HL-60/S4 treated with retinoic acid at 250 ng/mL for 4 days and 3 days (cell line): ENCODE data around the gene SELENBP1.
"Not testable (repeated sequence)": the region's sequence is repeated elsewhere in the genome, so short reads cannot be mapped to it uniquely, and the experiment has no call there.

ENCODE experiments used
- in situ Hi-C: fragments of 300-500 bp; cut with MboI; formaldehyde crosslinking; loops from 2 replicates; pipeline ENCODE4 v1.7.0; 2022; ENCODE audit warnings: low sequenced_read_pairs

The SELENBP1 gene

DNA sequence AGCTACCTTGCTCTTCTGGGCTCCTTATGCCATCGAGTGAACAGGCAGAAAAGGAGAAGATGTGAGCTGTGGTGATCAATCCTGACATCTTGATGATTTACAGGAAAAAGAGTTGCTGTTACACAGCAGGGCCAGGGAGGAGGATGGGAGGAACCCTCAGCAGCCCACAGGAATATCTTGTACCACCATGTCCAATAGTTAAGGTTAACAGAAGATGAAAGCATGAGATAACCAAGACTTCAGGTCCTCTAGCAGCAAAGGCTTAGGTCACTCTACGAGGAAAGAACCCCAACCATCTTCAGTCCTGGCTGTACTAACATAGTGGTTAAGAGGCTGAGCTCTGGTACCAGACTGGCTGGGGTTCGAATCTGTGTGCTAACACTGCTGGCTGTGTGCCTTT is 12.1 kb upstream of the SELENBP1 start:
- in situ Hi-C loops = no loop called here

- in situ Hi-C loops = no loop called here
Observed at GRCh38 chr1:151377150-151377884, 4.8 kb upstream of the SELENBP1 start.

DNA sequence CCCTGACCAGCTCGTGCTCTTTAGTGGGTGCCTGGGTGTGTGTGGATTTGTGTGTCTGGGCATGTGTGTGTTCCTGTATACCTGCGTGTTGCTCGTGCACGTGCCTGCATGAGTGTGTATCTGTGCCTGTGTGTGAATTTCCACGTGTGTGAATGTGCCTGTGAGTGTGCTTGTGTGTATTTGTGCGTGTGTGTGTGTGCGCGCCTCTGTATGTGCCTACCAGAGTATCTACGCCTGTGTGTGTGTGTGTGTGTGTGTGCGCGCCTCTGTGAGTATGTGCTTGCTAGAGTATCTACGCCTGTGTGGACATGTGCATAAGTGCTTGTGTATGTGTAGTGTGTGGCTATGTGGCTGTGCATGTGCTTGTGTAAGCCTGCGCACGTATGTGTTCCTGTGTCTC is 691 bp upstream of the SELENBP1 start:
- in situ Hi-C loops = no loop called here

DNA sequence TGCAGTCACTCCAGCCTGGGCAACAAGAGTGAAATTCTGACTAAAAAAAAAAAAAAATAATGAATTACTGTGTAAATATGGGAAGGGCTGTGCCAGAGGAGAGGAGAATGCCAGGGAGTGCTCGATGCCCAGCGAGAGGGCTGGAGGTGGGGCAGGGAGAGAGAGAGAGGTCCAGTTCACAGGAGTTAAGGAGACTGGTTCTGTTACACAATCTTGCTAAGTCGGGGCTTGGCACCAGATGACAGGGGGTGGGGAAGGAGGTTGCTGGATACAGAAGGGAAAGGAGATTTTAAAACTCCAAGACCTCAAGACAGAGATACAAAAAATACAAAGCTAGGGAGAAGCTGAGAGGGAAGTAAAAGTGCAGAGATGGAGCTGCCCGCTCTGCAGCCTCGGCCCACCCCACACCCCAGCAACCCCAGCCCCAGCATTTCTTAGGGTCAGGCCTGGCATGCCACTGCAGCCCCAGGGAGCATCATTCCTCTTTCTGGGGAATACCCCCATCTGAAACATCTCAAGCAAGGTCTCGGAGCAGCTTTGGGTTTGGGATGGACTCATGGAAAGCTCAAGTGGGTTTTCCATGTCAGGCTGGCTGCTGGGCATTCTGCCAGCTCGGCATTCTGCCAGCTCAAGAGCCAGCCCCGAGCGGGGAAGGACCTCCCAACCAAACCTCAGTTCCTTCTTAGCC is 991 bp downstream of the SELENBP1 start:
- in situ Hi-C loops = no loop called here

DNA sequence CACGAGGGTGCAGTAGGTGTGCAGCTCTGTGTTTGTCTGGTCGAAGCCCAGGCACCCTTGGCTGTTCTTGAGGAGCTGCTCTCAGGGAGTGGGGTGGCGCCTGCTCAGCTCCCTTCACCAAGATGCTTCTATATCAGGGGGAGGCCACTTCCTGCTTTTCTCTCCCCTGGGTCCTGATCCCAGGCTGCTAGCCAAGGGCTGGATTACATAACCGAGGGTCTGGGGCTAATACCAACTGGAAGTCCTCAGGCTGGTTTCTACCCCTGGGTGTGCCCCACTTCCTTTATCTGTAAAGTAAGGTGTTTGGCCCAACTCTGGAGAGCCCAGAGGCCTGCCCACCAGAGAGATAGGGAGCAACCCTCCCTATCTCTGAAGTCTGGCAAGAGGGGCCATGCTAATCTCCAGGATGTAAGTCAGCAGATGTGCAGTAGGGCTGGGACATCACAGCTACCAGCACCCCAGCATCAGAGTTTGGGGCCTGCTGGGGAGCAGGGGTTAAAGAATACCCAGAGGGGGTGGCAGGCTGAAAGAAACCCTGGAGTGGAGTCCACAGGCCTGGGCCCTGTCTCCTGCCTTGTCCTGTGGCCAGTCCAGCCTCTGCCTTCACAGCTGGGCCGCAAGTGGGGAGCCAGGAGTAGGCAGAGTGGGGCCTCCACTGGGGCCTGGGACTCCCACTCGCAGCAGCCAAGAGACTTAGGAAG is 2.1 kb downstream of the SELENBP1 start:
- in situ Hi-C loops = no loop called here

DNA sequence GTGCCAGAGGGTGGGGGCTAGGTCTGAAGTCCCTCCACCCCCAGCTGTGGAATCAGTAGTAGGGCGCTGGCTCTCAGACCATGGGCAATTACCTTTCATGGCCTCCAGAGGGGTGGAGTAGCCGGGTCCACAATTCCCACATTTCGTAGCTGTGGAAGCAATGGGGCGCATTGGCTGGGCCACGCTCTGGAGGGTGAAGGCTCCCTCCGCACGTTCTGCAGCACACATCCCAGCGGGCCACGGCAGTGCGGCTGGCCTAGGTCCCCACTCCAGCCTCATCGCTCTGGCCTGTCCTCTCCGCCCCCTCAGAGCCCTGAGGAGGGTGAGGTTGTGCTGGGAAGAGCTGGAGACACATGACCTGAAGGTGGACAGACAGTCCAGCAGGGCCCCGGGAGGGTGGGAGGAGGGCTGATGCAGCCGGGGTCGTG is 2.9 kb downstream of the SELENBP1 start:
- in situ Hi-C loops = no loop called here

DNA sequence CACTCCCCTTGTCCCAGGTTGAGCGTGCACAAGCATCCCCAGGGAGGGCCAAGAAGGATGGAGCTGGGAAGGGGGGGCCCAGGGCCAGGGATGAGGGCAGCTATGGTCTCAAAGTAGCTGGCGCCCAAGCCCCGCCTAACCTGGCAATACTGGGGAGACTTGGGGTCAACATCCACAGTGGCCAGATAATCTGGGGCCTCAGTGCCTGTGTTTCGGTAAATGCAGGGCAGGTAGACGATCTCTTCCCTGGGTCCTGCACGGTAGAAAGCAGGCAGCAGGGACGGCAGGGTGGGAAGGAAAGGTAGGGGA is 3.2 kb downstream of the SELENBP1 start:
- in situ Hi-C loops = no loop called here

GRCh38 chr1:151368393-151369301 is 3.9 kb downstream of the SELENBP1 start:
- in situ Hi-C loops = no loop called here

DNA sequence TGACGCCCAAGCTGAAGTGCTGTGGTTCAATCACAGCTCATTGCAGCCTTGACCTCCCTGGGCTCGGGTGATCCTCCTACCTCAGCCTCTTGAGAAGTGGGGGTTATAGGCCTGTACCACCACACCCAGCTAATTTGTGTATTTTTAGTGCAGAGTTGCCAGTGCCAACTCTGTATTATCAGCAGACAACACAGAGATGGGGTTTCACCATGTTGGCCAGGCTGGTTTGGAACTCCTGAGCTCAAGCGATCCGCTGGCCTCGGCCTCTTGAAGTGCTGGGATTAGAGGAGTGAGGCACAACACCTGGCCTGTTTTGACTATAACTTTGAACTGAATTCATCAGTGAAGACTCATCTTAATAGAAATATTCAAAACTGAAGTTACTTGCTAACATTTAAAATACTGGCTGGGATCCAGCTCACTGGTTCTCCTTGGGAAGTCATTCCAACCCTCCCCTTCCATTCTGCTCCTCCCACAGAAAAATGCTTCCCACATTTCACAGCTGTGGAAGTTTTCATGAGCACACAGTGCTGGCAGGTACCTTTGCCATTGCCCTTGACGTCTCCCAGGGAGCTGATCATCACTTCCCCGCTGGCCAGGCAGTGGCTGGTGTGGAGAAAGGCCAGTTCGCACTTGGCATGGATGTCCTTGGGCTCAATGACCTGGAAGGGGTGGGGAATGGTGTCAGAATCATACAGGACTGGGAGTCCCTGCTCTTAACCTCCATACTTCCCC is 4.7 kb downstream of the SELENBP1 start:
- in situ Hi-C loops = no loop called here

GRCh38 chr1:151364996-151365395 is 7.5 kb downstream of the SELENBP1 start:
- in situ Hi-C loops = no loop called here

- in situ Hi-C loops = no loop called here
Observed at GRCh38 chr1:151362308-151363155, 10.0 kb downstream of the SELENBP1 start.

- in situ Hi-C loops = no loop called here
Observed at GRCh38 chr1:151361883-151362282, 10.6 kb downstream of the SELENBP1 start.

- in situ Hi-C loops = no loop called here
Observed at GRCh38 chr1:151356696-151357095, 15.8 kb downstream of the SELENBP1 start.

GRCh38 chr1:151352021-151352718 is 20.3 kb downstream of the SELENBP1 start:
- in situ Hi-C loops = no loop called here

DNA sequence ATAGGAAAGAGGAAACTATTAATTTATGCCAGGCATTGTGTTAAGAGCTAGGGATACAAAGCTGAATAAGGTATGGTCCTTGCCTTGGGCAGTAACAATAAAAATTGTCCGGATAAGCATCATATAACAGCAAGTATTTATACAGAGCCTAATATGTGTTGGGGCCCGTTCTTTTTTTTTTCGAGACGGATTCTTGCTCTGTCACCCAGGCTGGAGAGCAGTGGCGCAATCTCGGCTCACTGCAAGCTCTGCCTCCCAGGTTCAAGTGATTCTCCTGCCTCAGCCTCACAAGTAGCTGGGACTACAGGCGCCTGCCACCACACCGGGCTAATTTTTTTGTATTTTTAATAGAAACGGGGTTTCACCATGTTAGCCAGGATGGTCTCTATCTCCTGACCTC is 22.2 kb downstream of the SELENBP1 start:
- in situ Hi-C loops = not testable (repeated sequence)

DNA sequence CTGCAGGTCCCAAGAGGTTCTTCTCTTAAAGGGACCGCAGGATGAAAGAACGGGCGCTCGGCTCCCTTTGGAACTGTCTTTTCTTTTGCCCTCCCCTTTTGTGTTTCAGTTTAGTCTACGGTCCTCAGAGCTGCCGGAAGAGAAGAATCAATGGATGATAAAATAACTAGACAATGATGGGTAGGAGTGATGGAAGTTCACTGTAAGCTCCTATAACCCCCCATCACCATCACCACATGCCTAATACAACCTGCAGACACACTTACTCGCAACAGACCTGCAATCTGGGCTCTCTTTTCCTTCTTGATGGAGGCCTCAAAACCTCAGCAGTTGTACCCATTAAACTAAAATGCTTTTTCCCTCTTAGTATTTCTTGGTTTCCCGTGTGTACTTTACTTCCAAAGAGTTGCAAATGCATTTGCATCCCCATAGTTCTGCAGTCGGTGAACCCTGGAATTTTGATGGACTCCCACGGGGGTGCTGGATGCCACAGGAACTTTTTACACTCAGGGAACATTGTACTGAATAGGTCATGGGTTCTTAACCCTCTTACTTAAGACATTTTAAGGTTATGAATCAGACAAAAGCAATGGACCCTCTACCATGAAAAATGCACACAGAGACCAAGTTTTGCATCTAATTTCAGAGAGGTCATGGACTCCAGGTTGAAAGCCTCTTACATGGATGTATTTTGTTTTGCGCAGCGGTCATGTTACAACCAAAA is 24.8 kb downstream of the SELENBP1 start:
- in situ Hi-C loops = no loop called here

DNA sequence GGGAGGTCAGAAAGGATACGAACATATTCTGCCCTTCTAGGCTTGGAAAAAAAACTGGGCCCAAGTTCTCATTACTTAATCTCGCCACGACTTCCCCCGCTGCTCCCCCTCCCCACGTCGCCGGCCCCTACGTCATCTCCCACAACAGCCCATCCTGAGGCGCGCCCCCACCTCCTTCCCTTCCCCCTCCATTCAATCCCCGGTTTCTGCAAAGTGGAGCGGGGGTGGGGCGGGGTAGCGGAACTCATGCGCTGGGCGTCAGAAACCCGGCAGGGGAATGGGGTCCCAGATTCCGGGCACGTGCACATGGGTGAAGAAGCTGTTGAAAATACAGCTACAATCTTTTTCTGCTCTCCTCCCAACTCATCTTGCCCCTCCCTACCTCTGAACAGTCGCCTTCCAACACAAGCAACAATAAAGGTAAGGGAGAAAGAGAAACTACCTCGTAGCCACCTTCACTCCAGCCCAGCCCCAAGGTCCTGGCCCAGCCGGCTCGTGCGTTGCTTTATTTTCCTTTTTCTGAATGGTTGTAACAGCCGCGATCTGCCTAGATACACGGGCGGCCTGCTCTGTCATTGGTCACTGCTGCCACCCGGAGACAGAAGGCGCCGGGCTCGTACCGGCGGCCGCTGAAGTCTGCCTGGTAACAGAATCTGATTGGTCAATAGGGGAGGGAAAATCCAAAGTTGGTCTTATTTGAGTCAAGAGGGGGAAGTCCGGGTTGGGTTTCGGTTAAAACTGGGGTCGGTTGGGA is 25.6 kb downstream of the SELENBP1 start, which contains the start of gene RFX5:
RFX5 (minus strand) TSS at position 484 of the 754 bp plus-strand sequence. CDS start 932 bp downstream, outside the sequence.
- in situ Hi-C loops = no loop called here
